ENCODE data around the gene LRRN2. TPM values are rescaled to one million over a fixed set of nuclear protein-coding genes. Genes with fewer than 3 reads are reported as not detected.

LRRN2 gene
- total and polyA plus RNA-seq, 9 of the 15 experiments (the other 6 are each of a cell fraction or from before 2014, with no cell fraction given): 0.05 TPM; not detected in 8

DNA sequence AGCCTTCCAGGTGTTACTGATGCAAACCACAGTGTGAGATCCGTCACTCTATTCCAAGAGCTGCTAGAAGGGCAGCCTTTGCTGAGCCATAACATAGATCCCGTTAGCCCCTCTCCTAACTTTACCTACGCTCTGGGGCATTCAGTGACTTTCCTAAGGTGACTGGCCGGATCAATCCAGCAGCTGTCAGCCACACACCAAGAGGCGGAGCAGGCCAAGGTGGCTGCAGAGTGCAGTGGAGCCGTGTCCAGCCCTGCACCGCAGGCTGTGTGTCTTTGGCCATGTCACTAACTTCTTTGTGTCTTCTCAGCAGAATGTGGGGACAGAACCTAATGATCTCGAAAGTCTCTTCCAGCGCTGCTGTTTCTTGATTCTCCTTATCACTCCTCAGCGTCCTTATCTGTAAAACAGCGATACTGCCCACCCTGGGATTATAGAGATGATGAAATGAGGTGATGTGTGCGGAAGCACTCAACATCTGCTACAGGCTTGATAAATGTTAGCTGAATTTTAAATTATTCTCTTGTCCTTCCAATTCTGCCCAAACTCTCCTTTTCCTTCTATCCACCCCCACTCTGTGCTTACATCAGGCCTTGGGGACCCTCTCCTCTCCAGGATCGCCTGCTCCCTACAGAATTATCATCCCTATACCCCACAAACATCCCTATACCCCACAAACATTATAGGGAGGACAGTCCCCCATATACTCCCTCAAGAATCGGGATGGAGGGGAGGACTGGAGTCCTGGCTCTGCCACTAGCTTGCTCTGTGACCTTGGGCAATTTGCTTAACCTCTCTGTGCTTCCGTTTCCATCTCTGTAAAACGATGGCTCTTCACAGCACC, 25.8 kb upstream of the LRRN2 start (continued):
- TF ChIP-seq ASH1L (IDR thresholded peaks at IDR 0.05; ENCODE audit: borderline replicate concordance, low read depth, partially characterized antibody): no peak
- no peak for TF ChIP-seq NFIX (CRISPR knock-in tag; IDR thresholded peaks at IDR 0.05; ENCODE audit: low read depth)
- TF ChIP-seq NCOA4 (IDR thresholded peaks at IDR 0.05; ENCODE audit: partially characterized antibody): no peak
- no peak for TF ChIP-seq NFXL1 (CRISPR knock-in tag; IDR thresholded peaks at IDR 0.05)
- TF ChIP-seq, protein P1, sequence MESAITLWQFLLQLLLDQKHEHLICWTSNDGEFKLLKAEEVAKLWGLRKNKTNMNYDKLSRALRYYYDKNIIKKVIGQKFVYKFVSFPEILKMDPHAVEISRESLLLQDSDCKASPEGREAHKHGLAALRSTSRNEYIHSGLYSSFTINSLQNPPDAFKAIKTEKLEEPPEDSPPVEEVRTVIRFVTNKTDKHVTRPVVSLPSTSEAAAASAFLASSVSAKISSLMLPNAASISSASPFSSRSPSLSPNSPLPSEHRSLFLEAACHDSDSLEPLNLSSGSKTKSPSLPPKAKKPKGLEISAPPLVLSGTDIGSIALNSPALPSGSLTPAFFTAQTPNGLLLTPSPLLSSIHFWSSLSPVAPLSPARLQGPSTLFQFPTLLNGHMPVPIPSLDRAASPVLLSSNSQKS (CRISPR knock-in tag; IDR thresholded peaks at IDR 0.05): no peak
- TF ChIP-seq ETS2 (tag; IDR thresholded peaks at IDR 0.05; ENCODE audit: borderline replicate concordance, poor library complexity, severe bottlenecking): no peak
- TF ChIP-seq MIER1 (IDR thresholded peaks at IDR 0.05; ENCODE audit: low read depth): 0 out of 2 replicates have a peak, but pooled peaks have one; percentile 27
- TF ChIP-seq, protein P2, sequence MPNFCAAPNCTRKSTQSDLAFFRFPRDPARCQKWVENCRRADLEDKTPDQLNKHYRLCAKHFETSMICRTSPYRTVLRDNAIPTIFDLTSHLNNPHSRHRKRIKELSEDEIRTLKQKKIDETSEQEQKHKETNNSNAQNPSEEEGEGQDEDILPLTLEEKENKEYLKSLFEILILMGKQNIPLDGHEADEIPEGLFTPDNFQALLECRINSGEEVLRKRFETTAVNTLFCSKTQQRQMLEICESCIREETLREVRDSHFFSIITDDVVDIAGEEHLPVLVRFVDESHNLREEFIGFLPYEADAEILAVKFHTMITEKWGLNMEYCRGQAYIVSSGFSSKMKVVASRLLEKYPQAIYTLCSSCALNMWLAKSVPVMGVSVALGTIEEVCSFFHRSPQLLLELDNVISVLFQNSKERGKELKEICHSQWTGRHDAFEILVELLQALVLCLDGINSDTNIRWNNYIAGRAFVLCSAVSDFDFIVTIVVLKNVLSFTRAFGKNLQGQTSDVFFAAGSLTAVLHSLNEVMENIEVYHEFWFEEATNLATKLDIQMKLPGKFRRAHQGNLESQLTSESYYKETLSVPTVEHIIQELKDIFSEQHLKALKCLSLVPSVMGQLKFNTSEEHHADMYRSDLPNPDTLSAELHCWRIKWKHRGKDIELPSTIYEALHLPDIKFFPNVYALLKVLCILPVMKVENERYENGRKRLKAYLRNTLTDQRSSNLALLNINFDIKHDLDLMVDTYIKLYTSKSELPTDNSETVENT (CRISPR knock-in tag; IDR thresholded peaks at IDR 0.05): 0 out of 2 replicates have a peak, but pooled peaks have one; percentile 25
- TF ChIP-seq KHSRP (IDR thresholded peaks at IDR 0.05): peak; percentile 91
- peak; percentile 96 for TF ChIP-seq SMAD4 (CRISPR knock-in tag; conservative IDR thresholded peaks at IDR 0.05)
- peak; percentile 85; the same call in 1 of the 2 replicates for TF ChIP-seq KLF6 (CRISPR knock-in tag; IDR thresholded peaks at IDR 0.05; ENCODE audit: borderline replicate concordance)
- TF ChIP-seq ZNF778 (CRISPR knock-in tag; IDR thresholded peaks at IDR 0.05): no peak
- peak; percentile 47 to 53; a peak in 2 of 4 replicates for TF ChIP-seq FOXK2 (conservative IDR thresholded peaks at IDR 0.05 in 1 of 2, IDR thresholded peaks at IDR 0.05 in 1 of 2; ENCODE audit: low read depth in 2 of 2)
- peak; percentile 73; the same call in 1 of the 2 replicates for TF ChIP-seq HEY1 (CRISPR knock-in tag; IDR thresholded peaks at IDR 0.05; ENCODE audit: borderline replicate concordance)
- TF ChIP-seq ZNF253 (CRISPR knock-in tag; conservative IDR thresholded peaks at IDR 0.05): no peak
- TF ChIP-seq ZNF146 (CRISPR knock-in tag; IDR thresholded peaks at IDR 0.05; ENCODE audit: unreplicated experiment): no peak
- TF ChIP-seq, protein P3, sequence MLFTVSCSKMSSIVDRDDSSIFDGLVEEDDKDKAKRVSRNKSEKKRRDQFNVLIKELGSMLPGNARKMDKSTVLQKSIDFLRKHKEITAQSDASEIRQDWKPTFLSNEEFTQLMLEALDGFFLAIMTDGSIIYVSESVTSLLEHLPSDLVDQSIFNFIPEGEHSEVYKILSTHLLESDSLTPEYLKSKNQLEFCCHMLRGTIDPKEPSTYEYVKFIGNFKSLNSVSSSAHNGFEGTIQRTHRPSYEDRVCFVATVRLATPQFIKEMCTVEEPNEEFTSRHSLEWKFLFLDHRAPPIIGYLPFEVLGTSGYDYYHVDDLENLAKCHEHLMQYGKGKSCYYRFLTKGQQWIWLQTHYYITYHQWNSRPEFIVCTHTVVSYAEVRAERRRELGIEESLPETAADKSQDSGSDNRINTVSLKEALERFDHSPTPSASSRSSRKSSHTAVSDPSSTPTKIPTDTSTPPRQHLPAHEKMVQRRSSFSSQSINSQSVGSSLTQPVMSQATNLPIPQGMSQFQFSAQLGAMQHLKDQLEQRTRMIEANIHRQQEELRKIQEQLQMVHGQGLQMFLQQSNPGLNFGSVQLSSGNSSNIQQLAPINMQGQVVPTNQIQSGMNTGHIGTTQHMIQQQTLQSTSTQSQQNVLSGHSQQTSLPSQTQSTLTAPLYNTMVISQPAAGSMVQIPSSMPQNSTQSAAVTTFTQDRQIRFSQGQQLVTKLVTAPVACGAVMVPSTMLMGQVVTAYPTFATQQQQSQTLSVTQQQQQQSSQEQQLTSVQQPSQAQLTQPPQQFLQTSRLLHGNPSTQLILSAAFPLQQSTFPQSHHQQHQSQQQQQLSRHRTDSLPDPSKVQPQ (CRISPR knock-in tag; IDR thresholded peaks at IDR 0.05; ENCODE audit: borderline replicate concordance): no peak
- TF ChIP-seq ZNF764 (CRISPR knock-in tag; IDR thresholded peaks at IDR 0.05; ENCODE audit: low read depth): no peak
- peak; percentile 80 for TF ChIP-seq TAF9B (IDR thresholded peaks at IDR 0.05; ENCODE audit: partially characterized antibody)

Measured in K562 (cell line).